AG04449 (cell line): ENCODE data around the gene RBM44.

Experiments used
- CTCF ChIA-PET: fragments of 350-600 bp; formaldehyde crosslinking; extraction: SDS; loops from one replicate; lab custom pipeline; 2021; ENCODE audit warnings: antibody characterized with exemption; lab: Yijun Ruan, JAX
- POLR2A ChIA-PET: fragments of 400-600, 350-600 bp; formaldehyde crosslinking; extraction: SDS; loops from one replicate; lab custom pipeline; 2020; ENCODE audit warnings: antibody characterized with exemption, inconsistent platforms; lab: Yijun Ruan, JAX
- DNase-seq: peaks from one replicate; pipeline ENCODE4 v3.0.0-alpha.2; 2010; ENCODE audit warnings: low read depth, low spot score
- H3K4me3 ChIP-seq: 2 replicates; pipeline ENCODE4 v1.5.1; 2011; ENCODE audit warnings: low read depth, mild to moderate bottlenecking, control low read depth, low read length
- TF ChIP-seq, protein P1 (sequence below): IDR thresholded peaks from one replicate; pipeline ENCODE4 v1.5.1; 2011; ENCODE audit warnings: mild to moderate bottlenecking, moderate library complexity, low read length, control low read depth, inconsistent platforms; ENCODE audit not compliant: insufficient read depth; ENCODE audit errors: missing control alignments

RBM44 gene

GRCh38 chr2:237869343-237870102 lies 70.9 kb downstream of the RBM44 start:
- CTCF ChIA-PET, result no interaction called here
- no peak overlapping the region for H3K4me3 ChIP-seq
- POLR2A ChIA-PET, result no interaction called here
- DNase-seq, result no peak
- TF ChIP-seq, protein P1, sequence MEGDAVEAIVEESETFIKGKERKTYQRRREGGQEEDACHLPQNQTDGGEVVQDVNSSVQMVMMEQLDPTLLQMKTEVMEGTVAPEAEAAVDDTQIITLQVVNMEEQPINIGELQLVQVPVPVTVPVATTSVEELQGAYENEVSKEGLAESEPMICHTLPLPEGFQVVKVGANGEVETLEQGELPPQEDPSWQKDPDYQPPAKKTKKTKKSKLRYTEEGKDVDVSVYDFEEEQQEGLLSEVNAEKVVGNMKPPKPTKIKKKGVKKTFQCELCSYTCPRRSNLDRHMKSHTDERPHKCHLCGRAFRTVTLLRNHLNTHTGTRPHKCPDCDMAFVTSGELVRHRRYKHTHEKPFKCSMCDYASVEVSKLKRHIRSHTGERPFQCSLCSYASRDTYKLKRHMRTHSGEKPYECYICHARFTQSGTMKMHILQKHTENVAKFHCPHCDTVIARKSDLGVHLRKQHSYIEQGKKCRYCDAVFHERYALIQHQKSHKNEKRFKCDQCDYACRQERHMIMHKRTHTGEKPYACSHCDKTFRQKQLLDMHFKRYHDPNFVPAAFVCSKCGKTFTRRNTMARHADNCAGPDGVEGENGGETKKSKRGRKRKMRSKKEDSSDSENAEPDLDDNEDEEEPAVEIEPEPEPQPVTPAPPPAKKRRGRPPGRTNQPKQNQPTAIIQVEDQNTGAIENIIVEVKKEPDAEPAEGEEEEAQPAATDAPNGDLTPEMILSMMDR, result no peak

DNA sequence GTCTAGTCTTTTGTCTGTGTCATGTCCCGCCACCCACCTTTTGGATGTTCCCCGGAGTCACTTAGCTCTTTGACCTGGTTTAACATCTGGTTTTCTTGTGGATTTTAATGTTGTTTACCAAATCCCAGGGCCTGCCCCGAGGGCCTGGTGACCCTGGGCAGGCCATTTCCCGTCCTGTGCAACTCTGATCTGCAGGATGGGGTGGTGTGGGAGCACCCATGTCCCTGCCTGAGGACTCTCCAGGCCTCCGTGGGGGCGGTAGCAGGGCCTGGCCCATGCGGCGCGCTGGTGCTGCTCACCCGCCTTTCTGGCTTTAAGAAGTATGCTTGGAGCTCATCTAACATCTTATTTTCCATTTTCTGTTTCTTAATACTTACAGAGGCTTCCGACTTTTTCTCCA lies 71.5 kb downstream of the RBM44 start:
- no peak for DNase-seq
- POLR2A ChIA-PET, result no interaction called here
- H3K4me3 ChIP-seq, result no peak overlapping the region
- TF ChIP-seq, protein P1, result no peak
- CTCF ChIA-PET, result no interaction called here

GRCh38 chr2:237870754-237871651 lies 72.4 kb downstream of the RBM44 start:
- CTCF ChIA-PET, result no interaction called here
- TF ChIP-seq, protein P1, result no peak
- no peak overlapping the region for H3K4me3 ChIP-seq
- DNase-seq, result no peak
- POLR2A ChIA-PET, result no interaction called here

DNA sequence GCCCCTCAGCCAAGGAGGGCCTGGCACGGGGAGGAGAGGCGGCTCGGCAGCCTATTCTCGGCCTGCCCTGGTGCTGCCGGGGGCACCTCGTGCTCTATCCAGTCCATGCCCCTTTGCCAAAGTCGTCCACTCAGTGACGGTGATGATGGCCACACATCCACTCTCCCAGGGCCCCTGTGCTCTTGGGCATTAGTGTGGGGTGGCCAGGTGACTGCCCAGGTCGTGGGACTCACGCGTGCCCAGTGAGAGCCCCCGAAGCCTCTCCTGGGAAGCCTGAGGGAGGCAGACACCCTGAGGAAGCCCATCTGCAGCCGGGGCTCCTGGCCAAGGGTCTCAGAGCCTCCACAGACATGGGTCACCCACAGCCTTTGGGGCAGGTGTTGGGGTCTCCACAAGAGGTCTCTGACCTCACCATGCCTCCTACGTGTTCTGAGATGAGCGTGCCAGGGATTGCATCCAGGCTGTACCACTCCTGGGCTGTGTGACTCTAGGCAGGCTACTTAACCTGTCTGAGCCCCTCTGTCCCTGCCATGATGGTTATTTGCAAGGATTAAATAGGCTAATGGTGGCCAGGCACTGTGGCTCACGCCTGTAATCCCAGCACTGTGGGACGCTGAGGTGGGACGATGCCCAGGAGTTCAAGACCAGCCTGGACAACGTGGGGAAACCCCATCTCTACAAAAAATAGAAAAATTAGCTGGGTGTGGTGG lies 73.8 kb downstream of the RBM44 start:
- TF ChIP-seq, protein P1, result no peak
- no peak overlapping the region for H3K4me3 ChIP-seq
- DNase-seq, result no peak
- POLR2A ChIA-PET, result no interaction called here
- CTCF ChIA-PET, result interaction anchor here (0.7 to 1.3 kb wide), 3 partner anchors 15 to 391 kb away, joined by 3 read pairs; no protein-coding TSS in a partner anchor

GRCh38 chr2:237873421-237873831 lies 74.8 kb downstream of the RBM44 start:
- no peak overlapping the region for H3K4me3 ChIP-seq
- TF ChIP-seq, protein P1, result no peak
- CTCF ChIA-PET, result interaction anchor here (1.1 to 1.3 kb wide), 2 partner anchors 16 to 390 kb away, joined by 3 read pairs; no protein-coding TSS in a partner anchor
- DNase-seq, result no peak
- POLR2A ChIA-PET, result no interaction called here
